Testis (tissue), 3 donors: Measurements from ENCODE around the gene INTS7. TPM values are rescaled to one million over a fixed set of nuclear protein-coding genes. Genes with fewer than 3 reads are reported as not detected.

Source experiments
- DNase-seq: peaks from one replicate; pipeline ENCODE4 v3.0.0-alpha.2; 2019
- H3K27ac ChIP-seq, 2 donors: fragments of 200-600 bp; sonication (generic); one replicate each; pipeline ENCODE4 v1.5.1; 2019
- H3K27me3 ChIP-seq: fragments of 200-600 bp; sonication (generic); one replicate; pipeline ENCODE4 v1.5.1; 2019
- H3K36me3 ChIP-seq: fragments of 200-600 bp; sonication (generic); one replicate; pipeline ENCODE4 v1.5.1; 2017; ENCODE audit warnings: low read depth; ENCODE audit errors: missing control alignments
- H3K4me1 ChIP-seq: fragments of 200-600 bp; sonication (generic); one replicate; pipeline ENCODE4 v1.5.1; 2019
- H3K4me3 ChIP-seq, 2 donors: fragments of 200-600 bp; sonication (generic); one replicate each; pipeline ENCODE4 v1.5.1; 2017 to 2019
- H3K9me3 ChIP-seq: fragments of 200-600 bp; sonication (generic); one replicate; pipeline ENCODE4 v1.5.1; 2017
- CTCF ChIP-seq, 3 experiments: fragments of 450-650 bp in 2 of 3; fragments of 200-600 bp in 1 of 3; sonication (generic) in 1 of 3; IDR thresholded peaks; one replicate each; pipeline ENCODE4 v1.5.1; 2016 to 2019; ENCODE audit warnings: antibody characterized with exemption in 3 of 3, mild to moderate bottlenecking in 2 of 3, moderate library complexity in 1 of 3
- POLR2A ChIP-seq: fragments of 450-650 bp; IDR thresholded peaks from one replicate; pipeline ENCODE4 v1.6.1; 2017; ENCODE audit warnings: antibody characterized with exemption, mild to moderate bottlenecking, moderate library complexity
- WGBS, 2 donors: methylation state at CpG; one replicate each; pipeline ENCODE4 v1.1.5; 2018; 5-methylcytosine and 5-hydroxymethylcytosine counted together
- intact Hi-C: fragments of 100-400 bp; cut with DNase I; formaldehyde crosslinking; loops from one replicate; pipeline ENCODE4 v1.15.1; 2023; ENCODE audit warnings: low total_unique reads
- polyA plus RNA-seq: library from polyadenylated mRNA; stranded (reverse); fragments of 350-450 nt; fragmentation: Illumina TruSeq; extraction: RNeasy Lipid Tissue Mini Kit (QIAGEN cat#74804); gene quantifications from one replicate; pipeline ENCODE4 v1.2.3, GENCODE V29; 2014; ENCODE audit warnings: low read depth, low replicate concordance; ENCODE audit not compliant: insufficient read depth
- total RNA-seq, 2 donors: library from RNA; depleted of rRNA; stranded (reverse); fragments of >200 nt; gene quantifications; one replicate each; pipeline ENCODE4 v1.2.3, GENCODE V29; 2016

INTS7 gene
- total and polyA plus RNA-seq, 3 donors from 2014 or later, result 29.9 to 51.1 (median 35.6) TPM

GRCh38 chr1:211973541-211973940, 61.8 kb downstream of the INTS7 start:
- TF ChIP-seq POLR2A (no peak), CTCF (IDR thresholded peaks at IDR 0.05) (no peak)
- Histone ChIP-seq H3K9me3 (no peaks in the 10 kb centered on the region), H3K4me3 (no peak overlapping the region), H3K27me3 (no peaks in the 10 kb centered on the region), H3K27ac (no peak overlapping the region), H3K4me1 (no peaks in the 10 kb centered on the region), H3K36me3 (no peaks in the 10 kb centered on the region)
- 93 to 100% methylated on average over 1 of the region's 1 CpG for WGBS, 2 donors
- no peak for DNase-seq
- intact Hi-C loops, result no loop called here

GRCh38 chr1:211968200-211968834, 67.0 kb downstream of the INTS7 start:
- intact Hi-C loops, result no loop called here
- Histone ChIP-seq H3K36me3 (no peaks in the 10 kb centered on the region), H3K4me1 (no peaks in the 10 kb centered on the region), H3K27ac (no peak overlapping the region), H3K4me3 (no peak overlapping the region), H3K27me3 (no peaks in the 10 kb centered on the region), H3K9me3 (no peaks in the 10 kb centered on the region)
- no peak for DNase-seq
- WGBS, 2 donors, result 79 to 87% methylated on average over 4 of the region's 4 CpGs
- TF ChIP-seq CTCF (IDR thresholded peaks at IDR 0.05) (no peak), POLR2A (no peak)

GRCh38 chr1:211967704-211968103, 67.7 kb downstream of the INTS7 start:
- intact Hi-C loops, result no loop called here
- TF ChIP-seq POLR2A, result no peak
- TF ChIP-seq CTCF (IDR thresholded peaks at IDR 0.05), result no peak
- H3K36me3 ChIP-seq, result no peaks in the 10 kb centered on the region
- WGBS, 2 donors, result 59 to 65% methylated on average over 3 of the region's 3 CpGs
- no peak overlapping the region for H3K27ac ChIP-seq
- DNase-seq, result no peak
- no peak overlapping the region for H3K4me3 ChIP-seq
- no peaks in the 10 kb centered on the region for H3K27me3 ChIP-seq
- no peaks in the 10 kb centered on the region for H3K4me1 ChIP-seq
- no peaks in the 10 kb centered on the region for H3K9me3 ChIP-seq

GRCh38 chr1:211965108-211965805, 70.1 kb downstream of the INTS7 start:
- DNase-seq, result no peak
- Histone ChIP-seq H3K4me3 (no peak overlapping the region), H3K4me1 (no peaks in the 10 kb centered on the region), H3K9me3 (no peaks in the 10 kb centered on the region), H3K27me3 (no peaks in the 10 kb centered on the region), H3K36me3 (no peaks in the 10 kb centered on the region), H3K27ac (no peak overlapping the region)
- TF ChIP-seq CTCF (IDR thresholded peaks at IDR 0.05) (no peak), POLR2A (no peak)
- 94 to 95% methylated on average over 8 of the region's 8 CpGs for WGBS, 2 donors
- intact Hi-C loops, result no loop called here

GRCh38 chr1:211959680-211960079, 75.7 kb downstream of the INTS7 start:
- intact Hi-C loops, result no loop called here
- no peak overlapping the region for H3K4me3 ChIP-seq
- H3K27ac ChIP-seq, result no peak overlapping the region
- H3K9me3 ChIP-seq, result no peaks in the 10 kb centered on the region
- 98 to 100% methylated on average over 7 to 11 of the region's 11 CpGs for WGBS, 2 donors
- H3K36me3 ChIP-seq, result no peaks in the 10 kb centered on the region
- H3K4me1 ChIP-seq, result no peaks in the 10 kb centered on the region
- no peaks in the 10 kb centered on the region for H3K27me3 ChIP-seq
- no peak for TF ChIP-seq CTCF (IDR thresholded peaks at IDR 0.05)
- TF ChIP-seq POLR2A, result no peak
- no peak for DNase-seq
